ENCODE measurements around the gene GUF1. TPM values are rescaled to one million over a fixed set of nuclear protein-coding genes. Genes with fewer than 3 reads are reported as not detected.

Gene GUF1, protein sequence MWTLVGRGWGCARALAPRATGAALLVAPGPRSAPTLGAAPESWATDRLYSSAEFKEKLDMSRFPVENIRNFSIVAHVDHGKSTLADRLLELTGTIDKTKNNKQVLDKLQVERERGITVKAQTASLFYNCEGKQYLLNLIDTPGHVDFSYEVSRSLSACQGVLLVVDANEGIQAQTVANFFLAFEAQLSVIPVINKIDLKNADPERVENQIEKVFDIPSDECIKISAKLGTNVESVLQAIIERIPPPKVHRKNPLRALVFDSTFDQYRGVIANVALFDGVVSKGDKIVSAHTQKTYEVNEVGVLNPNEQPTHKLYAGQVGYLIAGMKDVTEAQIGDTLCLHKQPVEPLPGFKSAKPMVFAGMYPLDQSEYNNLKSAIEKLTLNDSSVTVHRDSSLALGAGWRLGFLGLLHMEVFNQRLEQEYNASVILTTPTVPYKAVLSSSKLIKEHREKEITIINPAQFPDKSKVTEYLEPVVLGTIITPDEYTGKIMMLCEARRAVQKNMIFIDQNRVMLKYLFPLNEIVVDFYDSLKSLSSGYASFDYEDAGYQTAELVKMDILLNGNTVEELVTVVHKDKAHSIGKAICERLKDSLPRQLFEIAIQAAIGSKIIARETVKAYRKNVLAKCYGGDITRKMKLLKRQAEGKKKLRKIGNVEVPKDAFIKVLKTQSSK
- total RNA-seq = 18.5 and 20.7 TPM in 2 replicates
- long read RNA-seq, full-length matches to known transcripts = 28 of 68 reads
- long read RNA-seq, partial matches to known transcripts = 11 of 68 reads
- long read RNA-seq, other reads (novel, unspliced or antisense) = 29 of 68 reads

DNA sequence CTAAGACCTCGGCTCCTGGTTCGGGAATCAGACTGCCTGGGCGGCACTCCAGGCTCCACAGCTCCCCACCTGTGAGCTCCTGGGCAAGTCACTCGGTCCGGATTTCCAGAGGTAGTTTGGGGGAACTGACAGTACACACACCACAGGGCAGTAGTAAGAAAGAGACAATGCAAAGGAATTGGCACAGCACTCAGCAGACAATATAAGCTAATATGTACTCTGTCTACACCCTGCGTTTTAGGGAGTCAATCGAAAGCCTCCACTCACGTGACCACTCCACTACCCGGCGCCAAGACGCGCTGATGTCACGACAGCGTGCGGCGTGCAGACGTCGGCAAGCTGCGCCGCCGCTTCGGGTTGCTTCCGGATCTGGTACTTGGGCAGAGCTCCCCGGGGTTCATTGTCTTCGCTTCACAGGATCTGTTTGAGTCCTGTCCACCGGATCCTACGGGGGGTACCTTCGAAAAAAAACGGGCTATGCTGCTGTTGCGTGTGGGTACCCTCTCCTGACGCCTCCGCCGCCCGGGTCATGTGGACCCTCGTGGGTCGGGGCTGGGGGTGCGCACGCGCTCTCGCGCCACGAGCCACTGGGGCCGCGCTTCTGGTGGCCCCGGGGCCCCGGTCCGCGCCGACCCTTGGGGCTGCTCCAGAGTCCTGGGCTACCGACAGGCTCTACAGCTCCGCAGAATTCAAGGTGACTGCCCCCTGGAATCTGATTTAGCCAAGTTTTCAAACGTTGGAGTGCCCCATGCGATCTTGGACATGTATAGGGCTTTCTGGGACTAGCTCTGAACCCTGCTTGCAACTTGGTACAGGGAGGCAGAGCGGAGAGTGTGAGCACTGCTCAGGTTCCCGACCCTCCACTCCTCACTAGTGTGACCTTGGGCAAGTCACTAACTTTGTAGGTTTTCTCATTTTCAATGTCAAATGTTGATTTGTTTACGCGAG lies at the start of gene GUF1:
GUF1 (plus strand) TSS at position 327 of the 948 bp plus-strand sequence; CDS start at position 530, 203 bp downstream.
- TF ChIP-seq, protein P1, sequence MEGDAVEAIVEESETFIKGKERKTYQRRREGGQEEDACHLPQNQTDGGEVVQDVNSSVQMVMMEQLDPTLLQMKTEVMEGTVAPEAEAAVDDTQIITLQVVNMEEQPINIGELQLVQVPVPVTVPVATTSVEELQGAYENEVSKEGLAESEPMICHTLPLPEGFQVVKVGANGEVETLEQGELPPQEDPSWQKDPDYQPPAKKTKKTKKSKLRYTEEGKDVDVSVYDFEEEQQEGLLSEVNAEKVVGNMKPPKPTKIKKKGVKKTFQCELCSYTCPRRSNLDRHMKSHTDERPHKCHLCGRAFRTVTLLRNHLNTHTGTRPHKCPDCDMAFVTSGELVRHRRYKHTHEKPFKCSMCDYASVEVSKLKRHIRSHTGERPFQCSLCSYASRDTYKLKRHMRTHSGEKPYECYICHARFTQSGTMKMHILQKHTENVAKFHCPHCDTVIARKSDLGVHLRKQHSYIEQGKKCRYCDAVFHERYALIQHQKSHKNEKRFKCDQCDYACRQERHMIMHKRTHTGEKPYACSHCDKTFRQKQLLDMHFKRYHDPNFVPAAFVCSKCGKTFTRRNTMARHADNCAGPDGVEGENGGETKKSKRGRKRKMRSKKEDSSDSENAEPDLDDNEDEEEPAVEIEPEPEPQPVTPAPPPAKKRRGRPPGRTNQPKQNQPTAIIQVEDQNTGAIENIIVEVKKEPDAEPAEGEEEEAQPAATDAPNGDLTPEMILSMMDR (IDR thresholded peaks at IDR 0.05) = no peak
- H3K4me1 Mint-ChIP-seq (ENCODE audit: unreplicated experiment) = peaks cover 31% of the 10 kb centered on the region
- H3K27ac Mint-ChIP-seq (ENCODE audit: unreplicated experiment) = peak within 1 kb of the TSS; percentile 99
- peak; percentile 94 for DNase-seq (ENCODE audit: extremely low spot score, unreplicated experiment)
- no peaks in the 10 kb centered on the region for H3K9me3 Mint-ChIP-seq (ENCODE audit: unreplicated experiment)
- H3K36me3 Mint-ChIP-seq (ENCODE audit: unreplicated experiment) = peaks cover 2% of the 10 kb centered on the region
- peaks cover 10% of the 10 kb centered on the region for H3K27me3 Mint-ChIP-seq (ENCODE audit: unreplicated experiment)
- H3K4me3 Mint-ChIP-seq (ENCODE audit: unreplicated experiment) = peak within 1 kb of the TSS; percentile 95

DNA sequence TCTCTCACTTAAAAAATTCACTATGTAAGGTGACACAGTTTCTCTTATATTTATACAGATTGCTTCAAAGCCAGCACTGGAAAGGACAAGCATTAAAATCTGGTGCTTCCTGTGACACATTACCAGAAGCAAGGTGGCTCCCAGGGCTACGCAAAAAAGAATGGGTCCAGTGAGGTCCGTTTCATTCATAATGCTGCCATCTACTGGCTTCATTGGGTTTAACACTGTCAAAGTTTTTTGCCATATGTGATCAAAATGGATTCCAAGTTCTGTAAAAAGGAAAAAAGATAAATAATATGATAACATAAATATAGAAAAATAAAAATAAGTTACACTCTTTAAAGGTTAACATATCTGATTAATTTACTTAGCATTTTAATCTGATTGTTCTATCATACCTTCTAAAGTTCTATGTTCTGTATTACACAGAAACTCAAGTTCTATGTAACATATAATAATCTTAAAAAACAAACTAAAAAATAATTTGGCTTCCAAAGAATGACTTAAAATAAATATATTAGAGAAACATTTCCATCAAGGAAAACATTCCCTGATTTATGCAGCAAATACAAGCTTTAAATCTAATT lies 48.8 kb upstream of the GUF1 start:
- Mint-ChIP-seq H3K4me3 (ENCODE audit: unreplicated experiment) (no peak overlapping the region), H3K4me1 (ENCODE audit: unreplicated experiment) (no peaks in the 10 kb centered on the region), H3K9me3 (ENCODE audit: unreplicated experiment) (no peaks in the 10 kb centered on the region), H3K36me3 (ENCODE audit: unreplicated experiment) (no peaks in the 10 kb centered on the region), H3K27me3 (ENCODE audit: unreplicated experiment) (peaks cover 18% of the 10 kb centered on the region), H3K27ac (ENCODE audit: unreplicated experiment) (no peak overlapping the region)
- TF ChIP-seq, protein P1 (IDR thresholded peaks at IDR 0.05) = peak; percentile 80
- DNase-seq (ENCODE audit: extremely low spot score, unreplicated experiment) = no peak

DNA sequence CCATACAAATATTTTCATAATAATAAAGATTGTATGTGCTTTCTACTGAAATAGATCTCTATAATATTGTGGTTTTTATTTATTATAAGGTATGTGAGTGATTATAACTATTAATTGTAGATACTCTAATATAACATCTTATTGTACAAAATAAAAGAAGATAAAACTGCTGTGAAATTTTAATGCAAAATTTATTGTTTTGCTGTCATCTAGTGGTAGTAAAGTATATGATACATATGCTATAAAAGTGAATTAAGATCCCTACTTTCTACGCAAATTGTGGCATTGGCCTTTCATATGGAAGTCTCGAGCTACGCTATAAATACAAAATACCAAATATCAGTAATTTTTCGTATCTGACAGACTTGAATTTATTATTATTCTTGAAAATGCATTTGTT lies 46.1 kb upstream of the GUF1 start:
- Mint-ChIP-seq H3K9me3 (ENCODE audit: unreplicated experiment) (no peaks in the 10 kb centered on the region), H3K27ac (ENCODE audit: unreplicated experiment) (no peak overlapping the region)

DNA sequence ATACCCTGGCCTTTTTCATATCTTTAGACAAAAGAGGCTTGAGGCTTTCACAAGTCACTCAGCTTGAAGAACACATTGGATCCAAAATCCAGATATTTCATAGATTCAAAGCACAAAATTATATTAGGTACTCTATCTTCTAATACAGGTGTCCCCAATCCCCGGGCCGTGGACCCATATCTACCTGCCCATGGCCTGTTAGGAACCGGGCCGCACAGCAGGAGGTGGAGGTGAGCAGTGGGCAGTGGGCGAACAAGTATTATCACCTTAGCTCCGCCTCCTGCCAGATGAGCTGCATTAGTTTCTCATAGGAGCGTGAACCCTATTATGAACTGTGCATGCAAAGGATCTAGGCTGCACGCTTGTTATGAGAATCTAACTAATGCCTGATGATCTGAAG lies 45.5 kb upstream of the GUF1 start:
- H3K27me3 Mint-ChIP-seq (ENCODE audit: unreplicated experiment) = peaks cover 23% of the 10 kb centered on the region
- no peak for DNase-seq (ENCODE audit: extremely low spot score, unreplicated experiment)
- TF ChIP-seq, protein P1 (IDR thresholded peaks at IDR 0.05) = no peak

More for the DNA sequence above, 46.1 kb upstream of the GUF1 start:
- H3K4me3 Mint-ChIP-seq (ENCODE audit: unreplicated experiment) = no peak overlapping the region
- H3K27me3 Mint-ChIP-seq (ENCODE audit: unreplicated experiment) = peaks cover 26% of the 10 kb centered on the region
- TF ChIP-seq, protein P1 (IDR thresholded peaks at IDR 0.05) = no peak
- no peak for DNase-seq (ENCODE audit: extremely low spot score, unreplicated experiment)
- H3K36me3 Mint-ChIP-seq (ENCODE audit: unreplicated experiment) = no peaks in the 10 kb centered on the region
- no peaks in the 10 kb centered on the region for H3K4me1 Mint-ChIP-seq (ENCODE audit: unreplicated experiment)

More for the DNA sequence above, 45.5 kb upstream of the GUF1 start:
- H3K9me3 Mint-ChIP-seq (ENCODE audit: unreplicated experiment) = no peaks in the 10 kb centered on the region
- H3K4me1 Mint-ChIP-seq (ENCODE audit: unreplicated experiment) = no peaks in the 10 kb centered on the region
- H3K27ac Mint-ChIP-seq (ENCODE audit: unreplicated experiment) = no peak overlapping the region
- H3K4me3 Mint-ChIP-seq (ENCODE audit: unreplicated experiment) = no peak overlapping the region
- H3K36me3 Mint-ChIP-seq (ENCODE audit: unreplicated experiment) = no peaks in the 10 kb centered on the region
